ENCODE measurements around the gene AKAP10.
"Not testable (repeated sequence)": the region's sequence is repeated elsewhere in the genome, so short reads cannot be mapped to it uniquely, and the experiment has no call there.

AKAP10 gene

GRCh38 chr17:19977293-19978208, at the start of gene AKAP10:
AKAP10 (minus strand) TSS chr17:19977828; CDS start chr17:19977679, 149 bp downstream.
- DNase-seq: peak; percentile 88

GRCh38 chr17:20026960-20027359, 49.3 kb upstream of the AKAP10 start:
- no peak for DNase-seq

- no peak for DNase-seq
Observed at GRCh38 chr17:20022701-20023100, 45.1 kb upstream of the AKAP10 start.

- not testable (repeated sequence) for DNase-seq
Observed at GRCh38 chr17:20016475-20016992, 38.9 kb upstream of the AKAP10 start.

GRCh38 chr17:20012017-20012536, 34.4 kb upstream of the AKAP10 start:
- DNase-seq: no peak

- no peak for DNase-seq
Observed at GRCh38 chr17:20010936-20011335, 33.3 kb upstream of the AKAP10 start.

GRCh38 chr17:20010099-20010863, 32.7 kb upstream of the AKAP10 start:
- peak; percentile 59 for DNase-seq

- DNase-seq: peak; percentile 89
Observed at GRCh38 chr17:20009302-20010098, 31.9 kb upstream of the AKAP10 start, which contains the start of gene SPECC1. SPECC1 (plus strand) TSS chr17:20009359; CDS start chr17:20096652, 87,293 bp downstream.

GRCh38 chr17:20009052-20009301, 31.3 kb upstream of the AKAP10 start:
- DNase-seq: no peak

- no peak for DNase-seq
Observed at GRCh38 chr17:20008242-20009051, 30.8 kb upstream of the AKAP10 start.

- DNase-seq: no peak
Observed at GRCh38 chr17:19996502-19996901, 18.9 kb upstream of the AKAP10 start.

GRCh38 chr17:19996086-19996485, 18.5 kb upstream of the AKAP10 start:
- DNase-seq: no peak

GRCh38 chr17:19992803-19993713, 15.4 kb upstream of the AKAP10 start:
- peak; percentile 97 for DNase-seq

- no peak for DNase-seq
Observed at GRCh38 chr17:19991252-19991885, 13.7 kb upstream of the AKAP10 start.

- no peak for DNase-seq
Observed at GRCh38 chr17:19987897-19988296, 10.3 kb upstream of the AKAP10 start.

- no peak for DNase-seq
Observed at GRCh38 chr17:19986941-19987861, 9.6 kb upstream of the AKAP10 start.

GRCh38 chr17:19979917-19980770, 2.5 kb upstream of the AKAP10 start:
- no peak for DNase-seq

- no peak for DNase-seq
Observed at GRCh38 chr17:19978805-19979211, 1.2 kb upstream of the AKAP10 start.

Measured in NCI-H748 treated with DMSO at 0.1 percent for 48 hours (cell line).